K562 (cell line): ENCODE measurements around the gene AIG1. TPM values are rescaled to one million over a fixed set of nuclear protein-coding genes. Genes with fewer than 3 reads are reported as not detected.
A peak's percentile ranks its signal among the peaks of the same experiment; 100 is the strongest.

ENCODE experiments used
- AFF1 ChIP-seq, 2 experiments: fragments of 450-650 bp; IDR thresholded peaks; 2 replicates each; pipeline ENCODE4 v1.6.1; 2018; ENCODE audit warnings: mild to moderate bottlenecking in 2 of 2, low read depth in 1 of 2; ENCODE audit not compliant: partially characterized antibody in 2 of 2
- CBX3 ChIP-seq, 2 experiments: IDR thresholded peaks; 1 replicate in 1 of 2; 2 replicates in 1 of 2; pipeline ENCODE4 v1.6.1; 2012; ENCODE audit warnings: inconsistent platforms in 2 of 2, low read length in 2 of 2, borderline replicate concordance in 1 of 2, control low read depth in 1 of 2
- CREB3 ChIP-seq: fragments of 450-650 bp; conservative IDR thresholded peaks from 2 replicates; pipeline ENCODE4 v1.6.1; 2016; ENCODE audit warnings: missing genetic modification characterization, low read depth, mild to moderate bottlenecking, missing compliant biosample characterization, moderate library complexity
- DDX20 ChIP-seq: fragments of 450-650 bp; IDR thresholded peaks from 2 replicates; pipeline ENCODE4 v1.6.1; 2016; ENCODE audit warnings: missing genetic modification characterization, low read depth, mild to moderate bottlenecking, missing compliant biosample characterization, moderate library complexity
- EP300 ChIP-seq: IDR thresholded peaks from 2 replicates; pipeline ENCODE4 v1.6.1; 2012; ENCODE audit warnings: low read length, improper control_type of control experiment
- HLTF ChIP-seq: fragments of 450-650 bp; IDR thresholded peaks from 2 replicates; pipeline ENCODE4 v1.6.1; 2016
- NCOR1 ChIP-seq: fragments of 450-650 bp; IDR thresholded peaks from 2 replicates; pipeline ENCODE4 v1.6.1; 2016; ENCODE audit warnings: mild to moderate bottlenecking, moderate library complexity
- NFE2 ChIP-seq: IDR thresholded peaks from 2 replicates; pipeline ENCODE4 v1.6.1; 2014; ENCODE audit warnings: antibody characterized with exemption, low read depth
- PTRF ChIP-seq: fragments of 450-650 bp; IDR thresholded peaks from 2 replicates; pipeline ENCODE4 v1.6.1; 2016; ENCODE audit warnings: mild to moderate bottlenecking, missing genetic modification characterization, missing compliant biosample characterization
- PTTG1 ChIP-seq: fragments of 450-650 bp; IDR thresholded peaks from 2 replicates; pipeline ENCODE4 v1.6.1; 2016; ENCODE audit warnings: low read depth, mild to moderate bottlenecking, missing genetic modification characterization, missing compliant biosample characterization
- SMARCE1 ChIP-seq: fragments of 450-650 bp; IDR thresholded peaks from 2 replicates; pipeline ENCODE4 v1.7.1; 2016; ENCODE audit warnings: mild to moderate bottlenecking
- ZKSCAN3 ChIP-seq: fragments of 250-450 bp; sonication (Bioruptor Pico); IDR thresholded peaks from 2 replicates; pipeline ENCODE4 v1.4.0; 2020
- ZNF143 ChIP-seq: sonication (generic); formaldehyde crosslinking; IDR thresholded peaks from 2 replicates; pipeline ENCODE4 v1.9.0; 2022; ENCODE audit warnings: mild to moderate bottlenecking, missing genetic modification reagents
- polyA plus RNA-seq, 8 experiments: library from polyadenylated mRNA; depleted of rRNA in 4 of 8; stranded (reverse) in 5 of 8; unstranded in 3 of 8; fragments of >200 nt; fragmentation: Nextera tagmentation in 2 of 8; fragmentation: Illumina TruSeq in 1 of 8; extraction: Ambion mirVana in 2 of 8; extraction: Trizol in 1 of 8; gene quantifications; 2 replicates each; pipeline versions ENCODE4 v1.2.1 to v1.2.3, GENCODE V29; 2011 to 2014; ENCODE audit warnings: inconsistent platforms in 1 of 8, missing spikeins in 1 of 8
- total RNA-seq, 7 experiments: library from RNA; depleted of rRNA in 6 of 7; stranded (reverse); fragments of >200 nt in 6 of 7; fragmentation: Illumina TruSeq in 2 of 7; extraction: Trizol in 2 of 7; gene quantifications; 2 replicates each; pipeline versions ENCODE4 v1.2.1 to v1.2.3, GENCODE V29; 2011 to 2021; ENCODE audit warnings: low replicate concordance in 1 of 7
- TF ChIP-seq, protein P1 (sequence below): fragments of 450-650 bp; IDR thresholded peaks from 2 replicates; pipeline ENCODE4 v1.6.1; 2016; ENCODE audit warnings: mild to moderate bottlenecking
- TF ChIP-seq, protein P2 (sequence below): sonication (generic); formaldehyde crosslinking; IDR thresholded peaks from 2 replicates; pipeline ENCODE4 v1.8.1; 2022; ENCODE audit warnings: missing genetic modification reagents
- TF ChIP-seq, protein P3 (sequence below): fragments of 450-650 bp; IDR thresholded peaks from 2 replicates; pipeline ENCODE4 v1.6.1; 2017; ENCODE audit warnings: antibody characterized with exemption

Gene AIG1
- total and polyA plus RNA-seq, 9 of the 15 experiments (the other 6 are each of a cell fraction or from before 2014, with no cell fraction given), result 74.8 to 333 (median 127) TPM

DNA sequence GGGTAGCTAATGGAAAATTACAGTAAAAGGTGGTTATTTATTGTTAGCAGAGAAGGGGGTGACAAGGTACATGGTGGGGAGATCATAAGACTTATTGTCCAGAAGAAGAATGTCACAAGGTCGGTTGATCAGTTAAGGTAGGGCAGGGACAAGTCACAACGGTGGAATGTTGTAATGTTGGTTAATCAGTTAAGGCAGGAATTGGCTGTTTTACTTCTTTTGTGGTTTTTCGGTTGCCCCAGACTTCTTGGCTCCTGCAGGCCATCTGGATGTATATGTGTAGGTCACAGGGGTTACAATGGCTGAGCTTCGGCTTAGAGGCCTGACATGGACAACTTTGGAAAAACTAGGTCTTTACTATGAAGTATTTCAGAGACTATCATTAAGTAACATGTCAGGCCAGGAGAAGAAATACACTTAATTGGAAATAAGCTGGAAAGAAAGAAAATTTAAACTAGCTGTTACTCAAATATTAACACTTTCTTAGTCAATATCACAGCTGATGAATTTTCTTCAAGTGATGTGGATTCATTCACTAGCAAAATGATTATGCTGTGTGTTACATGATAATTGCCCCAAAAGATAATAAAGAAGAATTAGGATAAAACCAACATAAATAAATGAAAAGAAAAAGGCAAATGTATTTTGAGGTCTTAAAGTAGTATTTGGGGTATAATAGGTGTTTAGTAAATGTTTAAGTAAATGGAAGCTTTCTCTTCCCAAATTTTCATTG lies 4.4 kb downstream of the AIG1 start (continued):
- TF ChIP-seq, protein P1, sequence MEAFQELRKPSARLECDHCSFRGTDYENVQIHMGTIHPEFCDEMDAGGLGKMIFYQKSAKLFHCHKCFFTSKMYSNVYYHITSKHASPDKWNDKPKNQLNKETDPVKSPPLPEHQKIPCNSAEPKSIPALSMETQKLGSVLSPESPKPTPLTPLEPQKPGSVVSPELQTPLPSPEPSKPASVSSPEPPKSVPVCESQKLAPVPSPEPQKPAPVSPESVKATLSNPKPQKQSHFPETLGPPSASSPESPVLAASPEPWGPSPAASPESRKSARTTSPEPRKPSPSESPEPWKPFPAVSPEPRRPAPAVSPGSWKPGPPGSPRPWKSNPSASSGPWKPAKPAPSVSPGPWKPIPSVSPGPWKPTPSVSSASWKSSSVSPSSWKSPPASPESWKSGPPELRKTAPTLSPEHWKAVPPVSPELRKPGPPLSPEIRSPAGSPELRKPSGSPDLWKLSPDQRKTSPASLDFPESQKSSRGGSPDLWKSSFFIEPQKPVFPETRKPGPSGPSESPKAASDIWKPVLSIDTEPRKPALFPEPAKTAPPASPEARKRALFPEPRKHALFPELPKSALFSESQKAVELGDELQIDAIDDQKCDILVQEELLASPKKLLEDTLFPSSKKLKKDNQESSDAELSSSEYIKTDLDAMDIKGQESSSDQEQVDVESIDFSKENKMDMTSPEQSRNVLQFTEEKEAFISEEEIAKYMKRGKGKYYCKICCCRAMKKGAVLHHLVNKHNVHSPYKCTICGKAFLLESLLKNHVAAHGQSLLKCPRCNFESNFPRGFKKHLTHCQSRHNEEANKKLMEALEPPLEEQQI, result peak; percentile 90
- 0 out of 2 replicates have a peak, but pooled peaks have one; percentile 51 for TF ChIP-seq PTRF (tag)
- TF ChIP-seq, protein P2, sequence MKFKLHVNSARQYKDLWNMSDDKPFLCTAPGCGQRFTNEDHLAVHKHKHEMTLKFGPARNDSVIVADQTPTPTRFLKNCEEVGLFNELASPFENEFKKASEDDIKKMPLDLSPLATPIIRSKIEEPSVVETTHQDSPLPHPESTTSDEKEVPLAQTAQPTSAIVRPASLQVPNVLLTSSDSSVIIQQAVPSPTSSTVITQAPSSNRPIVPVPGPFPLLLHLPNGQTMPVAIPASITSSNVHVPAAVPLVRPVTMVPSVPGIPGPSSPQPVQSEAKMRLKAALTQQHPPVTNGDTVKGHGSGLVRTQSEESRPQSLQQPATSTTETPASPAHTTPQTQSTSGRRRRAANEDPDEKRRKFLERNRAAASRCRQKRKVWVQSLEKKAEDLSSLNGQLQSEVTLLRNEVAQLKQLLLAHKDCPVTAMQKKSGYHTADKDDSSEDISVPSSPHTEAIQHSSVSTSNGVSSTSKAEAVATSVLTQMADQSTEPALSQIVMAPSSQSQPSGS (CRISPR knock-in tag), result no peak
- TF ChIP-seq HLTF, result no peak
- peak in 1 of 2 experiments; percentile 80 for TF ChIP-seq AFF1 (IDR thresholded peaks at IDR 0.05; ENCODE audit: low read depth in 1 of 2, partially characterized antibody in 2 of 2)
- peak; percentile 84 for TF ChIP-seq CREB3
- TF ChIP-seq SMARCE1, result peak; percentile 76; the same call in 1 of the 2 replicates
- TF ChIP-seq, protein P3, sequence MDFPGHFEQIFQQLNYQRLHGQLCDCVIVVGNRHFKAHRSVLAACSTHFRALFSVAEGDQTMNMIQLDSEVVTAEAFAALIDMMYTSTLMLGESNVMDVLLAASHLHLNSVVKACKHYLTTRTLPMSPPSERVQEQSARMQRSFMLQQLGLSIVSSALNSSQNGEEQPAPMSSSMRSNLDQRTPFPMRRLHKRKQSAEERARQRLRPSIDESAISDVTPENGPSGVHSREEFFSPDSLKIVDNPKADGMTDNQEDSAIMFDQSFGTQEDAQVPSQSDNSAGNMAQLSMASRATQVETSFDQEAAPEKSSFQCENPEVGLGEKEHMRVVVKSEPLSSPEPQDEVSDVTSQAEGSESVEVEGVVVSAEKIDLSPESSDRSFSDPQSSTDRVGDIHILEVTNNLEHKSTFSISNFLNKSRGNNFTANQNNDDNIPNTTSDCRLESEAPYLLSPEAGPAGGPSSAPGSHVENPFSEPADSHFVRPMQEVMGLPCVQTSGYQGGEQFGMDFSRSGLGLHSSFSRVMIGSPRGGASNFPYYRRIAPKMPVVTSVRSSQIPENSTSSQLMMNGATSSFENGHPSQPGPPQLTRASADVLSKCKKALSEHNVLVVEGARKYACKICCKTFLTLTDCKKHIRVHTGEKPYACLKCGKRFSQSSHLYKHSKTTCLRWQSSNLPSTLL, result no peak
- TF ChIP-seq ZNF143 (CRISPR knock-in tag), result no peak
- no peak; the same call in 1 of the 2 replicates for TF ChIP-seq NFE2
- TF ChIP-seq NCOR1, result peak; percentile 59
- TF ChIP-seq CBX3 (IDR thresholded peaks at IDR 0.05; ENCODE audit: borderline replicate concordance in 1 of 2, low read length in 2 of 2), result peak in 1 of 2 experiments; percentile 92; a peak in 1 of 3 replicates
- TF ChIP-seq ZKSCAN3 (CRISPR knock-in tag), result 0 out of 2 replicates have a peak, but pooled peaks have one; percentile 37
- TF ChIP-seq DDX20 (tag), result peak; percentile 83; the same call in 1 of the 2 replicates
- TF ChIP-seq PTTG1, result peak; percentile 60; the same call in 1 of the 2 replicates
- peak; percentile 93 for TF ChIP-seq EP300
